GM21367 (cell line): ENCODE results near the gene CEACAM18.
"Not testable (repeated sequence)": the region's sequence is repeated elsewhere in the genome, so short reads cannot be mapped to it uniquely, and the experiment has no call there.

Experiments
- ATAC-seq: cut with Tn5 transposase; IDR thresholded peaks from one replicate; pipeline ENCODE4 v1.9.1; 2021; ENCODE audit not compliant: unreplicated experiment

The CEACAM18 gene

DNA sequence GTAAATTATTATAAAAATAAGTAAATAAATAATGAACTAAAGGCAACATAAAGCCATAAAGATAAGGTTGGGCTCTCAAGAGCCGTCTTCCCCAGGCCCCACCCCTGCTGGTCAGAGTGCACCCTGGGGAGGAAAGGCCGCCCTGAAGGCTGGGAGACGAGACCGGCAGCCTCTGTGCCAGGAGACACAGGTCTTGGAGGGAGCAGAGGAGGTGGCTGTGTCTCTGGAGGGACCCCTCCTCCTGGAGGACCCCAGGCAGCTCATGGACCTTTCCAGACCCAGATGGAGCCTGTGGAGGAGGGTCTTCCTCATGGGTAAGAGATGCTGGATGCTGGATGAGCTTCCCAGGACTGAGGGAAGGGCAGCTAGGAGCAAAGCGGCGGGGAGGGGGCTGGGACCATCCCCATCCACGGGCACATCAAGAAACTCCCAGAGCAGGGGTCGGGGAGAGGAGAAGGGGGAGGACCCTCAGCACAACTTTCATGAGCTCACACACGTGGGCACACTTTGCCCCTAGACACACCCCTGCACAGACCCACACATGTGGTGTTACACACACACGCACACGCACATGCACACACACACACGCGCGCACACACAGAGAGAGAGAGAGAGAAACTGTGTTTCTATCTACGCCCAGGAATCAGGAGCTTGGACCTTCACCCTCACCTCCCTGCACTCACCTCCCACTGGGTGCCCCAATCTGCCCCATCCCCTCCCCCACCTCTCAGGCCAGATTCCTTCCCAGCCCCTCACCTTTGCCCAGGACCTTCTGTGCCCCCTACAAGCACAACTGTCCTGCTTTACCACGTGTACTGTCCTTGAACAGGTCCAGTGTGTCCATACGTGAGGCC is at the start of gene CEACAM18:
CEACAM18 (plus strand) TSS at position 159 of the 854 bp plus-strand sequence.
- ATAC-seq: no peak

DNA sequence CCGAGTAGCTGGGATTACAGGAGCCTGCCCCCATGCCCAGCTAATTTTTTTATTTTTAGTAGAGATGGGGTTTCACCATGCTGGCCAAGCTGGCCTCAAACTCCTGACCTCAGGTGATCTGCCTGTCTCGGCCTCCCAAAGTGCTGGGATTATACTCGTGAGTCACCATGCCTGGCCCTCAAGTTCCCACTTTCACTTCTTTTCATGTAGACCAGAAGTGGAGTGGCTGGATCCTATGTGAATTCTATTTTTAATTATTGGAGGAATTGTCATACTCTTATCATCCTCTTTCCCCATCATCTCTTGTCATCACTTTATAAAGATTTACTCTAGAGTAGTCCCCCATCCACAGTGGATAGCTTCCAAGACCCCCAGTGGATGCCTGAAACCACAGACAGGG is 48.1 kb upstream of the CEACAM18 start:
- ATAC-seq: no peak

DNA sequence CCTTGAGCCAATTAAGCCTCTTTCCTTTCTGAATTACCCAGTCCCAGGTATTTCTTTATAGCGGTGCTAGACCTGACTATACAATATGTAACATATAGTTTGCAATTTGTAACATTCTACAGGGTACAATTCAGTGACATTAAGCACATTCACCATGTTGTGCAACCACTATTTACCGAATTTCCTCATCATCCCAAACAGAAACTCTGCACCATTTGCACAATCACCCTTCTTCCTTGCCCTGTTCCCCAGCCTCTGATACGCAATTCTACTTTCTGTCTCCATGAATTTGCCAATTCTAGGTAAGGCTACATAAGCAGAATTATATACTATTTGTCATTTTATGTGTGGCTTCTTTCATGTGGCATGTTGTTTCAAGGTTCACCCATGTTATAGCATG is 47.2 kb upstream of the CEACAM18 start:
- ATAC-seq: no peak

DNA sequence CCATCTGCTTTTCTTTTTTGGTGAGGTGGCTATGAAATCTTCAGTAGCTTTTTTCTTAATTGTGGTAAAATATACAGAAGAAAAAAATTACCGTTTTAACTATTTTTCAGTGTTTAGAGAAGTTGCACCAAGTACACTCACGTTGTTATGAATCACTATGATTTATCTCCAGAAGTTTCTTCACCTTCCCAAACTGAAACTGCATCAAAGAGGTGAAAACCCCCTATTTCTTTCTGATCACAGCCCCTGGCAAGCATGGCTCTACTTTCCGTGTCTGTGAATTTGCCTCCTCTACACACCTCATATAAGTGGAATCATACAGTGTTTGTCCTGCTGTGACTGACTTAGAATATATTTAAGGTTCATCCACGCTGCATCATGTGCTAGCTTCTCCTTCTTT is 45.3 kb upstream of the CEACAM18 start:
- no peak for ATAC-seq

DNA sequence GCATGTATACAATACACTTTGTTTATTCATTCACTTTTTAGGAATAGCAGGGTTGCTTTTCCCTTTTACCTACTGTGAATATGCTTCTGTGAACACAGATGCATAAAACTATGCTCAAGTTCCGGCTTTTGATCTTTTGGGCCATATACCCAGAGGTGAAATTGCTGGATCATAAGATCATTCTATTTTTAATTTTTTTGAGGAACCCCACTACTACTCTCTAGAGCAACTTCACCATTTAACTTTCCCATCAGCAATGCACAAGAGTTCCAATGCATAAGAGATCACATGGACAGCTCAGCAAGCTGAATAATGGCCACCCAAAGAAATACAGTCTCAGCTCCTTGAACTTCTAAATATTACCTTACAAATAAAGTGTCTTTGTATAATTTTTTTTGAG is 43.9 kb upstream of the CEACAM18 start:
- no peak for ATAC-seq

DNA sequence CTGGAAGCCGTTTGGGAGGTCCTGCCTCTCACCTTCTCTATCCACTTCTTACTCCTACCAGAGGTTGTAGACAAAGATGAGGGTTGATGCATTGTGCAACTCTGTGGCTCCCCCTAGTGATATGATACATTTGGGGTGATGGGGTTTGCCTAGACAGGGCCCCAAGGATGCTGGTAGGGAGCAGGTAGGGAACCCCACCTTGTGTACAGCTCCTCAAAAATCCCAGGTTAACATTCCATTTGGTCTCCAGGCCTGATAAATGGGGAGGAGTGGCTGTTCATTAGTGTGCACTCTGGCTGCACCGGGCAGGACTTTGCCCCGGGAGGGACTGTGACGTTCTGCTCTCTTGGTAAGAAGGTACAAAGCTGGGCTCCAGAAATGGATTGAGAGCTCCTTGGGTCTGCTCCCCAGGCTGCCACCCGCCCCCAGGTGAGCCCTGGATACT is 39.3 kb upstream of the CEACAM18 start:
- ATAC-seq: no peak

DNA sequence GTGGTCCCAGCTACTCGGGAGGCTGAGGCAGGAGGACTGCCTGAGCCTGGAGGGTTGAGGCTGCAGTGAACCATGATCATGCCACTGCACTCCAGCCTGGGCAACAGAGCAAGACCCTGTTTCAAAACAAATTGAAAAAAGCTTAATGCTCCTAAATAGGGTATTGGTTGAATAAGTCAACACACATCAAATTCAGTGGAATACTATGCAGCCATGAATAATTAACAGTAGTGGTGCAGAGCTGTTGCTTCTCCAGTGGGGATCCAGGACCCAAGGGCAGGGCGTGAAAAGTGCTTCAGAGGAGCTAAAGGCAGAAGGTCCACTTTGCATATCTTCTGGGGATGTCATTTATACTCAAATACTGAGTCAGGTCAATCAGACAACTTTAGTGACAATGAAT is 38.3 kb upstream of the CEACAM18 start:
- ATAC-seq: no peak

DNA sequence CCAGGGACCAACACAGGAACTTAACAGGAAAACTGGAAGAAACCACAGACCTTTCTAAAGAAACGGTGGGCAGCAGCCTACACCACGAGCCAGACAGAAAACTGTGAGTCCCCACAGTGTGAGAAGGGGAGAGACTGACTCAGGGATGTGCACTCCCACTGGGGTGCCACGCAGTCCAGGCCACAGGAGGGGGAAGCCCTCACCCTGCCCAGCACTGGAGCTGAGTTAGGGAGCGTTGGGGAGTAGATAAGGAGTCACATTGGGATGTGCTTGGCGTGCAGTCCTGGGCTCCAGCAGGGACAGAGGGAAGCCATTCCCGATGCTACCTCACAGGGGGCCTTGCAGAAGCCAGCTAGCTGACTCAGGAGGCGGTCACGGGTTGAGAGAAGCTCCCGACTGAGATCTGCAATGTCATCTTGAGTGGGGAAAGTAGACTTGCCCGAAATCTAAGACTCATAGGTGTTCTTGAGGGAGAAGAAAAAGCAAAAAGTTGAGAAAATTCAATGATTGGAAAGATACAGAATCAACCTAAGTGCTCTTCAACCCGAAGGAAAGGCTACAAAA is 37.4 kb upstream of the CEACAM18 start:
- no peak for ATAC-seq

DNA sequence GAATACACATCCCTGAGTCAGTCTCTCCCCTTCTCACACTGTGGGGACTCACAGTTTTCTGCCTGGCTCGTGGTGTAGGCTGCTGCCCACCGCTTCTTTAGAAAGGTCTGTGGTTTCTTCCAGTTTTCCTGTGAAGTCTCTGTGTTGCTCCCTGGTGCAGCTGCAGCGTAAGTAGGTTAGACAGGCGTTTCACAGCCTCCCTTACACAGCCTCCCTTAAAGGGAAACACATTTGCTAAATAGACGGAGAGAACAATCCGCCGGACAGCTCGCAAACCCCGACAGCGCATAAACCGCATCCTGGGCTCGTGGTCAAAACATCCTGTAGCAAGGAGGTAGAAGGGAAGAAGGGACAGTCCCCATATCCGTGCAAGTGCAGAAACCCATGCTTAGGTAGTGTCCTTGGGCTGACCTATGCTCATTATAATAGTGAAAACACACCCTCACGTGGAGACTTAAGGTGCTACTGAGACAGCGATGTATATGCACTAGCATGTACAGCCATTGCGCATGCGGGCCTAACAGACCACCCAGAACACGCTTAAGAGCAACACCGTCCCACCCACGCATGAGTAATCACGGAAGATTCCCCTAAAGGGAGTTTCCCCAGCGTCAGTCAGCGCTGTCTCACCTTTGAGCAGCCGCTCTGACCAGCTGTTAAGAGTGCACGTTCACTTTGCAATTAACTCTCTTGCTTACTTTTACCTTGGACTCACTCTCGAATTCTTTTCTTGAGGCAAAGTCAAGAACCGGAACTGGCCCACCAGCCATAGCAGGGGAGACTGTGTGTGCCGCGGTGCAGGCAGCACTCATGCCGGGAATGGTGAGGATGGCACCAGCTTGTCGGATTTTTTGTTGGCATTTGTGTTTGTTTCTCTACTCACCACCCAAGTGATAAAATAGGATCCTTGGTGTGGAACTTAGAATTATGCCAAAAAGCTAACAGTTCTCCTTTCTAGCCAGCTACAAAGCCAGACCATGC is 36.6 kb upstream of the CEACAM18 start:
- ATAC-seq: peak; percentile 83

DNA sequence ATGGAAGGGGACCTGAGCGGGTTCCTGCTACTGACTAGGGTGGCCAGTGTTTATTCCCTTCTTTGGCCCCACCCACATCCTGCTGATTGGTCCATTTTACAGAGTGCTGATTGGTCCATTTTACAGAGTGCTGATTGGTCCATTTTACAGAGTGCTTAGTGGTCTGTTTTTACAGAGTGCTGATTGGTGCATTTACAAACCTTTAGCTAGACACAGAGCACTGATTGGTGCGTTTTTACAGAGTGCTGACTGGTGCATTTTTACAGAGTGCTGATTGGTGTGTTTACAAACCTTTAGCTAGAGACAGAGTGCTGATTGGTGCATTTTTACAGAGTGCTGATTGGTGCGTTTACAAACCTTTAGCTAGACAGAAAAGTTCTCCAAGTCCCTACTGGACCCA is 30.8 kb upstream of the CEACAM18 start:
- not testable (repeated sequence) for ATAC-seq

DNA sequence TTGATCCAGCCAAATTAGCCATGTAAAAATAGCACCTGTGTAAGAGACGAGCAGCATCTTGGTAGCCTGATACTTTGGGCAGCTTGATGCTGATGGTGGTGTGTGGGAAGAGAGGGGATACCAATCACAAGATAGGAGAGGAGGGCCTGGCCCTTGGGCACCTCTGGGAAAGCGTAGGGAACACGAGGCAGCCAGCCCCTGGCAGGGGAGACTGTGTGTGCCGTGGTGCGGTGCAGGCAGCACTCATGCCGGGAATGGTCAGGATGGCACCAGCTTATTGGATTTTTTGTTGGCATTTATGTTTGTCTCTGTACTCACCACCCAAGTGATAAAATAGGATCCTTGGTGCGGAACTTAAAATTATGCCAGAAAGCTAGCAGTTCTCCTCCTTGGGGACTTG is 30.3 kb upstream of the CEACAM18 start:
- ATAC-seq: no peak

DNA sequence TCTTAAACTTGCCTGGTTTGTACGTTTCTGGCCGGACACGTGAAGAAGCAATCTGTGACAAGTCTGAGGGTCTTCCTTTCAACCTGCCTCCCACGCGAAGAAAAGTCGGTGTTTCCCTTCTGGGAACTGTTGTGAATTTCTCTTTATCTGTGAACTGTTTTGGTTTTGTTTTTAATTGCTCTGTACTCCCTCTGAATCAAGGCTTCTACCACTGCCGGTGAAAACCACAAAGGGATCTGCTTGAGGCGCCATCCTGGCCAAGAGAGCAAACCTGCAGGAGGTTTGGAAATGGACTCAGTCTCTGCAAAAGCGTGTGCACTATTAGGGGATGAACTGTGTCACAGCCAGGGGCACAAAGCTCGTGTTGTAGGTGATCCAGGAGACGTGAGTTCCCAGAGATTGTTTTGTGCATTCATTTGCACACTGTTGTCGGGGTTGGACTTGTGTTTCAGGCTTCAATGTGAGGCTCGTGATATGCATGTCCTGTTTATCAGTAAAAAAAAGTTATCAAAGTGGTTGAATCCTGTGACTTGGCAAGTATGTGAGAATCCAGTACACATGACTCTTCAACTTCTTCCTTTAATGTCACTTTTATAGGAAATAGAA is 29.8 kb upstream of the CEACAM18 start:
- ATAC-seq: no peak

DNA sequence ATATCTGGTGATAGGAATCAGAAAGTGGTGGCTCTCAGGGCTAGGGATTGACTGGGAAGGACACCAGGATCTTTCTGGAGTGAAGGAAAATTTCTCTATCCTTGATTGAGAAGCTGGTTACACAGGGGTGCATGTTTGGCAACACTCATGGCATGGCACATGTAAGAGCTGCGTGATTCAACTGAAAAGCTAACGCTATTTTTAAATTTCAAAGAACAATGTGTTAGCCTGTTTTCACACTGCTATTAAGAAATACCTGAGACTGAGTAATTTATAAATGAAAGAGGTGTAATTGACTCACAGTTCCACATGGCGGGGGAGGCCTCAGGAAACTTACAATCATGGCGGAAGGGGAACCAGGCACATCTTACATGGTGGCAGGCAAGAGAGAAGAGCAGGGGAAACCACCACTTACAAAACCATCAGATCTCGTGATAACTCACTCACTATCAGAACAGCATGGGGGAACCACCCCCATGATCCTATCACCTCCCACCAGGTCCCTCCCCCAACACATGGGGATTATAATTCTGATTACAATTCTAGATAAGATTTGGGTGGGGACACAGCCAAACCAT is 27.5 kb upstream of the CEACAM18 start:
- ATAC-seq: no peak

DNA sequence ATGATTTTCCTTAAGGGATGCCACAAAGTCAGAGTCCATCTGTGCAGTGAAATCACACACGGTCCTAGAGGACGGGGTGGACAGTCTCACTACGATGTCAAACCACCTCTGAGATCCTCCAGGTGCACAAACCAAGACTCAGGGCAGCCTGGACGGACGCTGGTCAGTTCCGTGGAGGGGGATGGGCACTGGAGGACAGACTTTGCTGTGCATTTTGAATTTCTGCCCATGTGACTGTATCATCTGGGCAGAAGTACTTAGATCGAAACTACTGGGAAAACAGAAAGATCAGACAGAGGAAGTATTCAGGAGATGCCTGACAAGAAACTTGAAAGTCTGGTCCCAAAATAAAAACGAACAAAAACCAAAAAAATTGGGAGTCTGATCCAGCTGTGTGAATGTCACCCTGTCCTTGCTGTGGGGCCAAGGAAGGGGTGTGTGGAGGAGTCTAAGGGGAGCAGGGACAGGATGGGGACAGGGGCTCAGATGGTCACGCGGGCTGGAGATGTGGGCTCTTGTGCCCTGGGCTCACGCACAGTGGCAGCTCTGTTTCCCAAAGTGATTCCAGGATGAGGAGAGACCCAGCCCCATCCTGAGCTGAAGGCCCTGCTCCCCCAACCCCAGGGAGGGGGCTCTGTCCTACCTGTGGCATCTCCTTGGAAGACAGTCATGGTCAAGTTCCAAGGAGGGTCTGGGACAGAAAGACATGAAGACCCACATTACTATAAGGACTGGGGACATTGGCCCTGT is 21.6 kb upstream of the CEACAM18 start:
- ATAC-seq: no peak

DNA sequence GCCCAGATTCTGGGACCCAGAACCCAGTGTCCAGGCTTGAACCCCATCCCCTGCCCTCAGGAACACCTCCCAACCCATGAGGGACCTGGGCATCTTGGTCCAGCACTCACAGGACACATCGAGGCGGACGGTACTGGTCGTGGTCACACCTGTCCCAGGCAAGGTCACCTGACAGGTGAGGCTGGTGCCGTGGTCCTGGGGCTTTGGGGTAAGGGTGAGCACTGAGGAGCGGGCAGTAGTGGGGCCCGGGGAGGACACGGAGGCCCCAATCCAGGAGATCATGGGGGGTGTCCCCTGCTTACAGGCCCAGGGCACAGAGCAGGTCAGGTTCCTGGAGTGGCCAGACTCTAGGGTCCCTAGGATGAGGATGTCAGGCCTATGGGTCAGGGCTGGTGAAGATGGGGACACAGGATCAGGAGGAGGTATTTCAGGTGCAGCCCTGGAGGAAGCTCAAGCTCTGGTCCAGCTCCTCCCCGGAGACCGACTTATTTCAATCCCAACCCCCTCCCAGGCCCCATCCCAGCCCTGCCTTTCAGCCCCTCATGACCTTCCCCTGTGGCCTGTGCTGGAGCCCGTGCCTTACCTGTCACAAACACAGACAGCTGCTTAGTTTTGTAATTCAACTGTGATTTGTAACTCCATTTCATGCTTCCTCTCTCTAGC is 20.9 kb upstream of the CEACAM18 start:
- no peak for ATAC-seq

DNA sequence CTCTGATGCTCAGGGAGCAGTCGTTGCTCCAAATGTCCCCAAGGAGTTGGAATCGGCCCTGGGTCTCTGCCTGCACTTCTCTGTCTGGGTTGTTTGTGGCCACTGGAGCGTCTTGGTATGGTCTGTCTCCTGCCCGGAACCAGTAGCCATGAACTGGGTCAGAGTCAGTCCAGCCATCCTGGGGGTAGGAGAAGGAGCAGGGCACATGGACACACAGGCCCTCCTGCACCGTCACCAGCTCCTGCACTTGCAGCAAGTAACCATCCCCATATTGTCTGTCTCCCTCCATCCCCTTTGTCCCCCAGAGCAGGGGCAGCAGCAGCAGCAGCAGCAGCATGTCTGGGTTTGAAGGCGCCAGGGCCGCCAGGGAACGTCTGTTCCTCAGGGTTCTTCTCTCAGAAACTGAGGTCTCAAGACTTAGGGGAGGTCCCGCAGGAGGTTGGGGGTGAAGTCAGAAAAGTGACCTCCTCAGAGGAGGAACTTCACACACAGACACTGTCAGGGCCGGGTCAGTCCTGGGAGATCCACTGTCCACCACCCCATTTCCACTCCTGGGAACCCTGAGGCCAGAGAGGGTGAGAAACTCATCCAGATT is 20.2 kb upstream of the CEACAM18 start, which contains the start of gene SIGLEC8:
SIGLEC8 (minus strand) TSS at position 404 of the 595 bp plus-strand sequence; CDS start at position 337, 67 bp downstream.
- no peak for ATAC-seq

DNA sequence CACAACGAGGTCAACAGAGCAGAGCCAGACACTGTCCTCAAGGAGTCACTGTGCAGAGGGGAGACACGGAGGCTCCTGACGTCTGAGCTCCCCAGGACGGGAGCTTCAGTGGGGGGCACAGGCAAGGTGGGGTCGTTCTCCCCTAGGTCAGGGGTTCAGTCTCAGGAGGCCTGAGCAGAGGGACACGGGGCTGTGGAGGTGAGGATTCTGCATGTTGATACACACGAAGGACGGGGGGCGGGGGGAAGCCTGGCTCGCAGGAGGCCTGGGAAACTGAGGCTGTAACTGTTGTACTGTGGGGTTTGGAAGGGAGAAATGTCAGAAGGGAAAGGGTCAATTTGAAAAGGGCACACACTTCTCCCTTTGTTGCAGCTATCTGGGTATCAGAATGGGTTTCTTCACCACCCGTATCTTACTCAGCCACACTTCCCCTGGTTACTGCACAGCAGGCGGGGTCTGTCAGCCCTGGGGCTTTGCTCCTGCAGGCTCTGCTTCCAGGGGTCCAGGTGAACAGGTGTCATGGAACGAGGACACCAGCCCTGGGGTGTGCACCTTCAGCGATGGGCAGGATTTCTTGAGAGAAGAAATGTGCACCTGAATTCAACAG is 19.3 kb upstream of the CEACAM18 start:
- no peak for ATAC-seq

DNA sequence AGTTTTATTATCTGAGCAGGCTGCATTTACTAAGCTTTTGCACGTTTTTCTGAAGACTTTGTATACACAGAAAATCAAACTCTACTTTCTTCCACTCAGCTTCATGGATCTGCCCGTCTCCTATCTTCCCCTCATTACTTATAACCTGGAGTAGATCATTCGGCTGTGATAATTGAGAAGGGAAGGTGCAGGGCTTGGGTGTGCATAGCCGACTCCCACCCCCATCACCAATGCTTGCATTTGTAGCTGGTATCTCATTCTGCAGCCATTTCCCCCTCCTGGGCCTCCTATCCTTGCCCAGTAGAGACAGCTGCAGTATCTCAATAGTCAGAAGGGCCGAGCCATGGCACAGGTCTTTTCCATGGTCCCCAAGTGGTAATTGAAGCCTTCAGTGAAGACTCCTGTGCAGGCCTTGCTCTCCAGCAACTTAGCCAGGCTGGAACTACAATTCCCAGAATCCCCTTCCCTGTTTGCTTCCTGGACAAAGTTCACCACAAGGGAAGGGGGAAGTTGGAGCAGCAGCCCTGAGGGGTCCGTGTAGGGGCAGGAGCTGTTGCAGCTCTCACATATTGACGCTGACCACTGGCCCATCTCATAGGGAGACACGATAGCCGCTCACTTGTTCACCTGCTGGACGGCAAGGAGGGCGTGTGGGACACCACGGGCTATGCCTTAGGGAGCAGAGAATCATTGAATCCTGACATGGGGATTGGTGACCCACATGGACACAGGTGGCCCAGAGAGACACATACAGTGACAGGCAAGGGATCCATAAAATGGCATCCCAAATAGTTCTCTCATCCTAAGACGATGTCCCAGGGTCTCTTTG is 18.0 kb upstream of the CEACAM18 start:
- no peak for ATAC-seq
